ENCODE data around the gene PTPRG. TPM values are rescaled to one million over a fixed set of nuclear protein-coding genes. Genes with fewer than 3 reads are reported as not detected.

PTPRG gene
- total and polyA plus RNA-seq, 2 of the 13 experiments (the other 11 are each of a cell fraction or from before 2014, with no cell fraction given), result 8.0 to 25.3 TPM

GRCh38 chr3:61847784-61848462 lies 286.6 kb downstream of the PTPRG start (continued):
- TF ChIP-seq, protein P1, sequence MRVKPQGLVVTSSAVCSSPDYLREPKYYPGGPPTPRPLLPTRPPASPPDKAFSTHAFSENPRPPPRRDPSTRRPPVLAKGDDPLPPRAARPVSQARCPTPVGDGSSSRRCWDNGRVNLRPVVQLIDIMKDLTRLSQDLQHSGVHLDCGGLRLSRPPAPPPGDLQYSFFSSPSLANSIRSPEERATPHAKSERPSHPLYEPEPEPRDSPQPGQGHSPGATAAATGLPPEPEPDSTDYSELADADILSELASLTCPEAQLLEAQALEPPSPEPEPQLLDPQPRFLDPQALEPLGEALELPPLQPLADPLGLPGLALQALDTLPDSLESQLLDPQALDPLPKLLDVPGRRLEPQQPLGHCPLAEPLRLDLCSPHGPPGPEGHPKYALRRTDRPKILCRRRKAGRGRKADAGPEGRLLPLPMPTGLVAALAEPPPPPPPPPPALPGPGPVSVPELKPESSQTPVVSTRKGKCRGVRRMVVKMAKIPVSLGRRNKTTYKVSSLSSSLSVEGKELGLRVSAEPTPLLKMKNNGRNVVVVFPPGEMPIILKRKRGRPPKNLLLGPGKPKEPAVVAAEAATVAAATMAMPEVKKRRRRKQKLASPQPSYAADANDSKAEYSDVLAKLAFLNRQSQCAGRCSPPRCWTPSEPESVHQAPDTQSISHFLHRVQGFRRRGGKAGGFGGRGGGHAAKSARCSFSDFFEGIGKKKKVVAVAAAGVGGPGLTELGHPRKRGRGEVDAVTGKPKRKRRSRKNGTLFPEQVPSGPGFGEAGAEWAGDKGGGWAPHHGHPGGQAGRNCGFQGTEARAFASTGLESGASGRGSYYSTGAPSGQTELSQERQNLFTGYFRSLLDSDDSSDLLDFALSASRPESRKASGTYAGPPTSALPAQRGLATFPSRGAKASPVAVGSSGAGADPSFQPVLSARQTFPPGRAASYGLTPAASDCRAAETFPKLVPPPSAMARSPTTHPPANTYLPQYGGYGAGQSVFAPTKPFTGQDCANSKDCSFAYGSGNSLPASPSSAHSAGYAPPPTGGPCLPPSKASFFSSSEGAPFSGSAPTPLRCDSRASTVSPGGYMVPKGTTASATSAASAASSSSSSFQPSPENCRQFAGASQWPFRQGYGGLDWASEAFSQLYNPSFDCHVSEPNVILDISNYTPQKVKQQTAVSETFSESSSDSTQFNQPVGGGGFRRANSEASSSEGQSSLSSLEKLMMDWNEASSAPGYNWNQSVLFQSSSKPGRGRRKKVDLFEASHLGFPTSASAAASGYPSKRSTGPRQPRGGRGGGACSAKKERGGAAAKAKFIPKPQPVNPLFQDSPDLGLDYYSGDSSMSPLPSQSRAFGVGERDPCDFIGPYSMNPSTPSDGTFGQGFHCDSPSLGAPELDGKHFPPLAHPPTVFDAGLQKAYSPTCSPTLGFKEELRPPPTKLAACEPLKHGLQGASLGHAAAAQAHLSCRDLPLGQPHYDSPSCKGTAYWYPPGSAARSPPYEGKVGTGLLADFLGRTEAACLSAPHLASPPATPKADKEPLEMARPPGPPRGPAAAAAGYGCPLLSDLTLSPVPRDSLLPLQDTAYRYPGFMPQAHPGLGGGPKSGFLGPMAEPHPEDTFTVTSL (CRISPR knock-in tag; IDR thresholded peaks at IDR 0.05; ENCODE audit: borderline replicate concordance), result peak; percentile 74
- TF ChIP-seq POGZ (CRISPR knock-in tag; IDR thresholded peaks at IDR 0.05), result peak; percentile 69; the same call in 1 of the 2 replicates
- TF ChIP-seq FOSL2 (CRISPR knock-in tag; IDR thresholded peaks at IDR 0.05), result peak; percentile 26; the same call in 1 of the 2 replicates
- peak; percentile 87 for TF ChIP-seq SALL1 (CRISPR knock-in tag; IDR thresholded peaks at IDR 0.05)
- peak; percentile 25; the same call in 1 of the 2 replicates for TF ChIP-seq ZNF788 (CRISPR knock-in tag; IDR thresholded peaks at IDR 0.05; ENCODE audit: borderline replicate concordance)
- peak; percentile 74 for TF ChIP-seq HDAC1 (CRISPR knock-in tag; IDR thresholded peaks at IDR 0.05)
- no peak for TF ChIP-seq NR2F6 (IDR thresholded peaks at IDR 0.05)
- peak; percentile 34; the same call in 1 of the 2 replicates for TF ChIP-seq NR2F6 (CRISPR knock-in tag; IDR thresholded peaks at IDR 0.05)
- TF ChIP-seq HDAC2 (CRISPR knock-in tag; IDR thresholded peaks at IDR 0.05), result peak; percentile 59; the same call in 1 of the 2 replicates
- TF ChIP-seq, protein P2, sequence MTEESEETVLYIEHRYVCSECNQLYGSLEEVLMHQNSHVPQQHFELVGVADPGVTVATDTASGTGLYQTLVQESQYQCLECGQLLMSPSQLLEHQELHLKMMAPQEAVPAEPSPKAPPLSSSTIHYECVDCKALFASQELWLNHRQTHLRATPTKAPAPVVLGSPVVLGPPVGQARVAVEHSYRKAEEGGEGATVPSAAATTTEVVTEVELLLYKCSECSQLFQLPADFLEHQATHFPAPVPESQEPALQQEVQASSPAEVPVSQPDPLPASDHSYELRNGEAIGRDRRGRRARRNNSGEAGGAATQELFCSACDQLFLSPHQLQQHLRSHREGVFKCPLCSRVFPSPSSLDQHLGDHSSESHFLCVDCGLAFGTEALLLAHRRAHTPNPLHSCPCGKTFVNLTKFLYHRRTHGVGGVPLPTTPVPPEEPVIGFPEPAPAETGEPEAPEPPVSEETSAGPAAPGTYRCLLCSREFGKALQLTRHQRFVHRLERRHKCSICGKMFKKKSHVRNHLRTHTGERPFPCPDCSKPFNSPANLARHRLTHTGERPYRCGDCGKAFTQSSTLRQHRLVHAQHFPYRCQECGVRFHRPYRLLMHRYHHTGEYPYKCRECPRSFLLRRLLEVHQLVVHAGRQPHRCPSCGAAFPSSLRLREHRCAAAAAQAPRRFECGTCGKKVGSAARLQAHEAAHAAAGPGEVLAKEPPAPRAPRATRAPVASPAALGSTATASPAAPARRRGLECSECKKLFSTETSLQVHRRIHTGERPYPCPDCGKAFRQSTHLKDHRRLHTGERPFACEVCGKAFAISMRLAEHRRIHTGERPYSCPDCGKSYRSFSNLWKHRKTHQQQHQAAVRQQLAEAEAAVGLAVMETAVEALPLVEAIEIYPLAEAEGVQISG (CRISPR knock-in tag; IDR thresholded peaks at IDR 0.05), result peak; percentile 30; the same call in 1 of the 2 replicates
- TF ChIP-seq NFE2 (CRISPR knock-in tag; IDR thresholded peaks at IDR 0.05), result no peak
- peak; percentile 65 for TF ChIP-seq ARID5B (CRISPR knock-in tag; IDR thresholded peaks at IDR 0.05)
- no peak for TF ChIP-seq SCMH1 (CRISPR knock-in tag; IDR thresholded peaks at IDR 0.05; ENCODE audit: borderline replicate concordance)
- TF ChIP-seq RARA (CRISPR knock-in tag; IDR thresholded peaks at IDR 0.05), result 0 out of 2 replicates have a peak, but pooled peaks have one; percentile 13

Data from HepG2 (cell line).